GM10847 (cell line): ENCODE data around the gene SEMA7A.

Source experiments
- POLR2A ChIP-seq: IDR thresholded peaks from 2 replicates; pipeline ENCODE4 v1.6.1; 2011; ENCODE audit not compliant: insufficient read length; ENCODE audit errors: extremely low read depth

The SEMA7A gene

DNA sequence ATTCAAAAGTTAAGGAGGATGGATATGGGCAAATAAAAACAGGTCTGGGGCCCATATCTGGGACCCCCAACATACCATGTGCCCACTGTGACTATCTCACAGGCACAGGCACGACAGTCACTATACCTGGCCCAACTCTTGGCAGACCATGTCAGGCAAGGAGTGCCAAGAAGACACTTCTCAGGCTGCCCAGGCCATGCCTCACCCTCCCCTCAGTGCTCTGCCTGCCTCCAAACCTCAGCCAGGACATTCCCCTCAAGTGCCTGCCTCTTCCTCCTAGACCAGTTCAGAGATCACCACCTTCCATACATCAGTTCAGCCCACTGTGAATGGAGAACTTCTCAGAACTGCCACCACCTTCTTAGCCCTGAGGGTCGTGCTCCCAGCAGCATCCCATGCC is 4.4 kb upstream of the SEMA7A start:
- no peak for TF ChIP-seq POLR2A

DNA sequence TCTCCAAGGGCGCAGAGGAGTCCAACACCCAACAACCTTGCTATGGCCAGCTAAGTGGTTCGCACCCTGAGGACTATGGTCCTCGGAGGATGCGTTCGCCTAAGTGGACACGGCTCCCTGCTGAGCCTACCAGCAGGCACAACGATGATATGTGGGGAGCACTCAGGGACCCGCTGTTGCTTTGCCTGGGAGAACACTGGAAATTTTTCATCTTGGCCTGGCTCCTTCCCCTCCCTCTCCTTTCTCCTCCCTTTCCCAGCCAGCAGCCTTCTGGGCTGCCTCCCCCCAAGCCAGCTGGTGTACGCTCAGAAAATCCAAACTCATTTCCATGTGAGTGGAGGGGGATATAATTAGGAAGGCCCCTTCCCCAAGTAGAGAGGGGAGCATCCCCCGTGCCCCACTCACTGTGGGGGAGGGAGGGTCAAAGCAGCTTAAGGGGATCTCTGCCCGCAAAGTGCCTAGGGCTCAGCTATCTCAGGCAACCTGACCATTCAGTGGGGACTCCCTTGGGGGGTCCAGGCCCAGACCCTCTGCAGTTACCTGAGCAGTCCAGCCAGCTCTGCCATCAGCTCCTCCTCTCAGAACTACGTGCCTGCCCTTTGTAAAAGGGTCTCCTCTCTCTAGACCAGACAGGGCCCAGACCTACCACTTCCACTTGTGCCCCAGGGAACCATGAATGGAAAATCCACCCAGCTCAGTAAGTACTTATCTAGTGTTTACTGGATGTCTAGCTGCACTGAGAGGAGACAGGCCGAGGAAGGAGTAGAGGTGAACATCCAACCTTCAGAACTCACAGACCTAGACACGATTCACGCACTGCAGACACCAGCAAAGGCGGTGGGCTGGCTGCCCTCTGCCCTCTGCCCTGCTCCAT is 742 bp upstream of the SEMA7A start:
- no peak for TF ChIP-seq POLR2A

DNA sequence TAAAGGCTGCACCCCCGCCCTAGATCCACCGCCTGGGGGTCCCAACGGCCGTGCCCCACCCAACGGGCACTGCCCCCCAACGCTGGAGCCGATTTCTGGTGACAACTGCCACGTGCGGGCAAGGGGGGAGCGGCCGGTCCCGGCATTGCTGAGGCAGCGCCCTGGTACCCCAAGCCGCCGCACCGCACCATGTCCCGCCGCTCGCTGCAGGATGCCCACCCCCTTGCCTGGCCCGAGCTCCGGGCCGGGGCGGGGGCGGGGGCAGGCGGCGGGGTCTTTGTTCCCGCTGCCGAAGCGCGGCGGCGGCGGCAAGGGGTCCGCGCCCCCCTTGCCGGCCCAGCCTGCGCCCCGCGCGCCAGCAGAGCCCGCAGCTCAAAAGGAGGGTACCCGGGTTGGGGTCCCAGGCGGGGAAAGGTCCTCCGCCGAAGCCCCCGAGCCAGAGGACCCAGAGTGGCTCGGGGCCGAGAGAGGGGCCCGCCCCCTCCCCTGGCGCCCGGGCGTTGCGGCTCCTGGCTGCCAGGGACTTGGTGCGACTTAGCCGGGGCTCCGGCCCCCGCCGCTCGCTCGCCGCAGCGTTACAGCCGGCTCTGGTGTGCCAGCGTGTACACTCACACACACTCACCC is 678 bp downstream of the SEMA7A start:
- no peak for TF ChIP-seq POLR2A

DNA sequence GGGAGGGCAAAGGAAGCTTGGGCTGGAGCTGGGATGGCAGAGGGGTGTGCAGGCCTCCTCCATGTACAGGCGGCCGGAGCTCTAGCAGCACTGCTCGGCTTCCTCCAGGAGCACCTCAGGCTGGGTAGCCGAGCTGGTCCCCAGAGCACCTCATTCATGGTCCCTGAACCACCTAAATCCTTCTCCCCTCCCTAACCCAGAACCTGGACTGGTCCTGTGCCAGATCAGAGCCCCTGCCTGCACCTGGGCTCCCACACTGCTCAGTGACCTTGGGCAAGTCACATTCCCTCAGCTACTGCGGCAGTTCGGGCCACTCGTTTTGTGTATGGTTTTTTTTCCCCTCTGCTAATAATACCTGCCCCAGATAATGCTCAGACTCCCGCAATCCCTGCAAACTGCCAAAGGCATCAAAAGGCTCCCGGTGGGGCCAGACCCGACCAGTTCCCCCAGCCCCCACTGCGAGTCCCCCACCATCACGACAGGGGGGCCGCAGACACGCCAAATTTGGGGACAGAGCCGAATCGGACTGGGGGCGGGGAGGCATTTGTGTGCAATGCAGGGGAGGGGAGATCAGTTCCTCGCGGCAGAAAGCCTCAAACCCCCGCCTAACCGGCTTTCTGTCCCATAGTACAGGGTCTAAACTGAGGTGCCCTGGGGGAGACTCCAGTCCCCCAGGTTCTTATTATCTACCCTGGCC is 1.3 kb downstream of the SEMA7A start:
- no peak for TF ChIP-seq POLR2A

DNA sequence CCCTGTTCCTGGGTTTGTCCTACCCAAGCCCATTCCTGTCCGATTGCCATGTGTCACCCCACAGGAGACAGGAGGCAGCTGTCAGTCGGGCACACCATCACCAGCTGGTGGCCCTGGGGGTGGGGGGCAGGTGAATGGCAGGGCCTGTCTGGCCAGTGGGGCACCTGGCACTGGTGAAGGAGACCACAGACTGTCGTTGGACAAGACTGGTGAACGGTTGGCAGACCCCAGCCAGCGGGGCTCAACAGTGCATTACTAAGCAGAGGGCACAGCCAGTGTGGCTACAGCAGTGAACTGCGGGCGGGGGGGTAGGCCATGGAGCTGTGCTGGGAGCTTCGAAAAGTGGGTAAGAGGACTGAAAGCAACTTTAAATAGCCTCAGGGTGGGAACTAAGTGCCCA is 2.1 kb downstream of the SEMA7A start:
- no peak for TF ChIP-seq POLR2A

DNA sequence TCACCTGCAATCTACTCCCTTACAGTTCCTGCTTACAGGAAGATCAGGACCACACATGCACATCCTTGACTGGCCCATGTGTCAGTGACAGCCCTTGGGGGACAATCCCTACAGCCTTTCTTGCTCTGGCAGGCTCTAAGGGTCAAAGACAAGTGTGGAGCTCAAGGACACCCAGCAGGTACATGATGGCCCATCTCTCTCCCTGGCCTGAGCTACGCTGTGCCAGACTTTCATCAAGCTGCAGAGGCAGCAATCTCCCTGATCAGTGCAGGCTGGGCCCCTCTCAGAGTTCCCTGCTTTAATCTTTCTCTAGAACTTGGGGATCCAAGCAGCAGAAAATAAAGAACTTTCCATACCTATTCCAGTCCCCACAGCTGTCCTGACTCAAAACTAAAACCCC is 2.6 kb downstream of the SEMA7A start:
- no peak for TF ChIP-seq POLR2A

DNA sequence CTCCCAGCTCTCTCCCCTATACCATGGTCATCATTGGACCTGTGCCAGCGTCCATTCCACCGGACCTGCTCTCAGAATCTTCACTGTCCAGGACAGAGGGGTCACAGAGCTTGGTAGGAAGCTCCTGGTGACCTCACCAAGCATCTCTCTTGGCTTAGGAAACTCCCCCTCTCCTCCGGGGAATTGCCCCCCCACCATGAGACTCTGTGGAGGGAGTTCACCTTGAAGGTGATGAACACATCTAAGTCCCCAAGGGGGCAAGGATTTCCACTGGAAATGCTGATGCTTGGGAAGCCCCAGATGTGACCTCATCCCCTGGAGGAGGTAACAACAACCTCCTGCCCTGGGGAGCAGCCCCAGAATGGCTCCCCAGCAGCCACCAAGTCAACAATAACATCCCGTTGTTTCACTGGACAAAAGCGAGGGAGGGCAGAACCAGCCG is 3.2 kb downstream of the SEMA7A start:
- no peak for TF ChIP-seq POLR2A

DNA sequence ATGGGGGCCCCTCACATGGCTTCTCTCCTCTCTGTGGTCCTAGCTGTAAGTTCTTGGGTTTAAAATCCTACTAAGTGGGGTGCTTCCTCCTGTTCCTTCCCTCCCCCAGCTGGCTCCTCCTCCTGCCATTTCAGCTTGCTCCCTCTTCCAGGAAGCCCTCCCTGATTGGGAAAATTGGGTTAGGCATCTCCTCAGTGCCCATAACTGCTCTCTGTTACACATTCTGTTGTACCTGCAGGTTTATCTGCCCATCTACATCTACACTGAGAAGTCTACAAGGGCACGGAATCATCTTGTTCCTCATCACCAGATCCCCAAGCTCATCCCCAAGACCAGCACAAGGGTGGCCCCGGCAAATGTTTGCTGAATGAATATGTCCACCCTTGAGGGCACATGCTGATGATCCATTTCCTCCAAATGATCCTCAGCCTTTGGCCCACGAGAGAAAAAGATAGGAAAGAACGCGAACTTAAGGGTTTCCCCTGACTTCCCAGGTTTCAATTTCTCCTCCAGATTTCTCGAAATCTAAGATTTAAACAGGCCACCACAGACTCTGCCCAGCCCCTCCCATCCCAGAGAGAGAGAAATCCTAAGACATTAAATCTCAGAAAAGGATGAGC is 3.9 kb downstream of the SEMA7A start:
- no peak for TF ChIP-seq POLR2A

DNA sequence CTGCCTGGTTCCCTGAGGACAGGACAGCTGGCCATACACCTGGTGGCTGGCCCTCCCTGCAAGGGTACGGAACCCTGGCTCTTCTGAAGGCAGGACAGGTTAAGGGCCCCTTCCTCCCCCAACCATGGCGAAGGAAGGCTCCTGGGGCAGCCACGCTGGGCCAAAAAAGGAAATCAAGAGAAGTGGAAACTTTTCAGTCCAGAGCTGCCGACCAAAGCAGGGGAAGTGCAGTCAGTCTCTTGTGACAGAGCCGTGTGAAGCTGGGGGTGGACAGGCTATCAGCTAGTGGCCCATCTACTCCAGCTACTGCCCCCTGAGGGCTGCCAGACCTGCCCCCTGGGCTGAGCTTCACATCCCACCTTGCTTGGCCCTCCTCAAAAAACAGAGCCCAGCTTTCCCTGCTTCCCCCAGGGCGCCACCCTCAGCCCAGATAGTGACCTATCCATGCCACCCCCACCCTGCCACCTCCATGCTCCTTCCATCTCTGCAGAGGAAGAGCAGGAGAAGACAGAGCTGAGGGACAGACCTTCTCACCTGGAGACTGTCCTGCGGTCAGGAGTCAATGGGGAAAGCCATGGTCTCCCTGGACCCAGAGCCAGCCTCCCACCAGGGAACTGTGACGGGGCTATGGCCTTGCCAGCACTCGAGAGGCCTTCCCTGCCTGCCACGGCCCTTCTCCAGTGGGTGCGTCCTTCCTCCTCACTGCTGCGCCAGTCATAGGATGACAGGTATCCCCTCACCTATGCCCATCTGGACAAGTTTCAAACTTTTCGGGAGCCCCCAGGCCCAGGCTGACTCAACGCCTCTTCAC is 4.6 kb downstream of the SEMA7A start:
- no peak for TF ChIP-seq POLR2A

DNA sequence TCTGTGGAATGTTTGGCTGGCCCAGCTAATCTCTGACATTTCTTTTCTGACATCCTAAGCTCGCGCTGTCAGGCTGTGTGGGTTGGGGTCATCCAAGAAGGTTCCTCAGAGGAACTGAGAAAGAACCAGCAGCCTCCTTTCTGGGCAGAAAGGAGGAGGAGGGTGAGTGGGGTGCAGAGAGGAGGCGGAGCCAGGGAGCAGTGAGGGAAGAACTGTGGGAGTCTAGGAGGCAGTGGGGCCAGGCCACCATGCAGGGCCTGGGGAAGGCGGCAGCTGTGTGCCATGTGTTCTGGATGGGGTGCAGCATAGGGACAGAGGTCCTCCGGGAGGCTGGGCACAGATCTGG is 5.3 kb downstream of the SEMA7A start:
- TF ChIP-seq POLR2A: no peak

DNA sequence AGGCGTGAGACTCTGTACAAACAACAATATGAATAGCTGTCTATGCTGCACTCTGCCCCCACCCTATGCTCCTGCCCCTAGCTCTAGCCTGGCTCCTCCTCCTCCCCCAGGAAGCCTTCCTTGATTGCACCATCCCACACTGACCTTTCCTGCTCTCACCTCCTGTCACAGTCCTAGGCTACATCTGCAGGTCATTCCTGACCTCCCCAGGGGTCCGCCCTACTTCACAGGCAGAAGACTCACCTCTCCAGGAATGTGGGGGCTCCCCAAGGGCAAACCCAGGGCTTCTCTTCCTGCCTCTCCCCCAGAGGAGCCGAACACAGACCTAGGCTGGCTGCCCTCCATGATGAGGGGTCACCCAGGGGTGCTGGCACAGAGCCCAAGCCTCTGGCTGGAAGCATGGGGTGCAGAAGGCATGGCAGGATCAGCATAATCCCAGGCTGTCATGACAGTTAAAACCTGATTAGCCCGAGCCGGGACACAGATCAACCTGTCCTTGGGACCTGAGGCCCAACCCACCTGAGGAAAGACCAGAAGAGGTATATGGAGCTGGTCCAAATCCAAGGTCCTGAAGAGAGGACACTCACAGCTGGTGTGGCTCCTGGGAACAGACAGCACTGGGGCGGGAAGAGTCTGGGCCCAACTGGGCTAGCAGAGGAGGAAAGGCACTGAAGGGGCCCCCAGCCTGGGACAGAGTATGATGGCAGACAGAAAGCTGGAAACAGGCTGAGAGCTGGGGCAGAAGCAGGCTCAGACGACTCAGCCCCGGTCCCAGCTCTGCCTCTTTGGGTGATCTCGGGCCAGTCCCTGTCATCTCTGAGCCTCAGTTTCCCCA is 5.9 kb downstream of the SEMA7A start:
- TF ChIP-seq POLR2A: no peak

DNA sequence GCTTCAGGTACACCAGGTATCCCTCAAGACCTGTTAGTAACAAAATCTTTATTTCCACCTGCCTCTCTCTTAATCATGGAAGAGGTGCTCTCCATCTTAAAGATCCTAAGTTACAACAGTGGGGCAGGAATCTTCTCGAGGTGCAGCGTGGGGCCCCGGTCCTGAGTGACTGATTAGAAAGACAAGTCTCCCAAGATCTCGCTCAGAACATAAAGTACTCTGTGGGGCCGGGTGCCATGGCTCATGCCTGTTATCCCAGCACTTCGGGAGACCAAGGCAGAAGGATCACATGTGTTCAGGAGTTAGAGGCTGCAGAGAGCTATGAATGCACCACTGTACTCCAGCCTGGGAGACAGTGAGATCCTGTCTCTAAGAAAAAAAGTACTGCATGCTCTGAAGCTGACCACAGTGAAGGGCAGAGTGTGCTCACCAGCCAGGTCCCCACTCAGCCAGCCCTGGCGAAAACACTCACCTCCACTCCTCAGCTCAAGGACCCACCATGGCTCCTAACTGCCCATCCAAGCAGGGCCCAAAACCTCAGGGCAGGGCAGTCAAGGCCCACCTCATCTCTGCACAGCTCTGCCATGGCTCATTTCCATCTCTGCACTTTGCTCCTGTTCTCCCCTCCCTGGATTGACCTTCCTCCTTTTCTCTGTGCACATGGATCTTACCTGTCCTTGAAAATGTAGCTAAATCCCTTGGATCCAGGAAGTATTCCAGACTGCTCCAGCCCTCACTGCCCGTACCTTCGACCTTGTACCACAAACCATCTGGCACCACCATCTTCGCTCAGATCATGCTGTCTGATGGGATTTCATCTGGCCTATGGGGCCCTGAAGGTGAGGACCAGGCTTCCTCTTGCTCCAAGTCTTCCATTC is 7.1 kb downstream of the SEMA7A start:
- no peak for TF ChIP-seq POLR2A

DNA sequence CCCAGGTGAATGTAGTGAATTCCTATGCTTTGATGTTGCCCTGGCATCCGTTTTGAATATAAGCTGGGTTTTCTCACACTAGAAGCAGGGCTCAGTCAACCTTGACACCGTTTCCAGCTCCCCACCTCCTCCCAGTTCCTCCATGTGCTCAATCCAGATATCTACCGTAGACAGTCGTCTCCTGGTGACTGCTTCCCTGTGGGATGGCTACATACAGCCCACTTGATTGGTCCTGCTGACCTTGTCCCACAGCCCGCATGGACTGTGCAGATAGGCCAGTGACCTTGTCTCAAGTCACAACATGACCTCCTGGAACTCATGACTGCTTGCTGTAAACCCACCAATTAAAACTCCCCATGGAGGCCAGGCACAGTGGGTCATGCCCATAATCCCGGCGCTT is 8.1 kb downstream of the SEMA7A start:
- TF ChIP-seq POLR2A: no peak
